ENCODE measurements around the gene RIMBP2.
"Not testable (repeated sequence)": the region's sequence is repeated elsewhere in the genome, so short reads cannot be mapped to it uniquely, and the experiment has no call there.

RIMBP2 gene

DNA sequence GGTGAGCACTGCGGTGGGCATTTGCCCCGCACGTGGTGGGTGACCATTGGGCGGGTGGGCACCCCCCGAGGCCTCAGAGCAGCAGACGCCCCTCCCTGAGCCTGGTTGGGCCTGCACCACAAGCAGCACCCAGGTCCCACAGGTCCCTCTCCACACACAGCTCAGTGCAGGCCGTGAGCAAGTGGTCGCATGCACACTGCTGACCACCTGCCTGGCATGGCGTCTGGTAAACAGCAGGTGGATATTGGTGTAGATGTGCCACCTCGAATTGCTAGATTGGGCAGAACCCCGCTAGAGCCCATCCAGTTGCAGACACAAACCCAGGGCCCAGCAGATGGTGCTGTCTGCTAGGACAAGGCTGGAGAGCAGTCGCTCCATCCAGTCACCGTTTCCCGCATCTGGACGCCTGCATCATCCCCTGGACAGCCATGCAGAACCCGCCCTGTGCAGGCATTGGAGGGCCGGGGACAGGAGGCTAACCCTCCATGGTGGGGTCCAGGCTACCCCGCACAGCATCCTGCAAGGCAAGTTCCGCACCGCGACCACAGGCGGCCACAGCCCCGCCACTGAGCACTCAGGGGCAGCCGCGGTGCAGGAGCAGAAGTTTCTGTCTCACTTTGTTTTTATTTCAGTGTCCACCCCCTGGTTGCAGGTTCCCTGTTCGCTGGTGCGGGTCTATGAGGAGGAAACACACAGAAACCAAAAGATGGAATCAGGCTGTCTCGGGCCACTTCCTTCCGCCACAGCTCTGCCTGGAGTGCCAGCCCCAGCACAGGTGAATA lies 45.6 kb upstream of the RIMBP2 start:
- TF ChIP-seq, protein P1, sequence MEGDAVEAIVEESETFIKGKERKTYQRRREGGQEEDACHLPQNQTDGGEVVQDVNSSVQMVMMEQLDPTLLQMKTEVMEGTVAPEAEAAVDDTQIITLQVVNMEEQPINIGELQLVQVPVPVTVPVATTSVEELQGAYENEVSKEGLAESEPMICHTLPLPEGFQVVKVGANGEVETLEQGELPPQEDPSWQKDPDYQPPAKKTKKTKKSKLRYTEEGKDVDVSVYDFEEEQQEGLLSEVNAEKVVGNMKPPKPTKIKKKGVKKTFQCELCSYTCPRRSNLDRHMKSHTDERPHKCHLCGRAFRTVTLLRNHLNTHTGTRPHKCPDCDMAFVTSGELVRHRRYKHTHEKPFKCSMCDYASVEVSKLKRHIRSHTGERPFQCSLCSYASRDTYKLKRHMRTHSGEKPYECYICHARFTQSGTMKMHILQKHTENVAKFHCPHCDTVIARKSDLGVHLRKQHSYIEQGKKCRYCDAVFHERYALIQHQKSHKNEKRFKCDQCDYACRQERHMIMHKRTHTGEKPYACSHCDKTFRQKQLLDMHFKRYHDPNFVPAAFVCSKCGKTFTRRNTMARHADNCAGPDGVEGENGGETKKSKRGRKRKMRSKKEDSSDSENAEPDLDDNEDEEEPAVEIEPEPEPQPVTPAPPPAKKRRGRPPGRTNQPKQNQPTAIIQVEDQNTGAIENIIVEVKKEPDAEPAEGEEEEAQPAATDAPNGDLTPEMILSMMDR (IDR thresholded peaks at IDR 0.05; ENCODE audit: low read depth, low read length): peak; percentile 56
- no peak for DNase-seq (ENCODE audit: extremely low read depth, low read depth)

DNA sequence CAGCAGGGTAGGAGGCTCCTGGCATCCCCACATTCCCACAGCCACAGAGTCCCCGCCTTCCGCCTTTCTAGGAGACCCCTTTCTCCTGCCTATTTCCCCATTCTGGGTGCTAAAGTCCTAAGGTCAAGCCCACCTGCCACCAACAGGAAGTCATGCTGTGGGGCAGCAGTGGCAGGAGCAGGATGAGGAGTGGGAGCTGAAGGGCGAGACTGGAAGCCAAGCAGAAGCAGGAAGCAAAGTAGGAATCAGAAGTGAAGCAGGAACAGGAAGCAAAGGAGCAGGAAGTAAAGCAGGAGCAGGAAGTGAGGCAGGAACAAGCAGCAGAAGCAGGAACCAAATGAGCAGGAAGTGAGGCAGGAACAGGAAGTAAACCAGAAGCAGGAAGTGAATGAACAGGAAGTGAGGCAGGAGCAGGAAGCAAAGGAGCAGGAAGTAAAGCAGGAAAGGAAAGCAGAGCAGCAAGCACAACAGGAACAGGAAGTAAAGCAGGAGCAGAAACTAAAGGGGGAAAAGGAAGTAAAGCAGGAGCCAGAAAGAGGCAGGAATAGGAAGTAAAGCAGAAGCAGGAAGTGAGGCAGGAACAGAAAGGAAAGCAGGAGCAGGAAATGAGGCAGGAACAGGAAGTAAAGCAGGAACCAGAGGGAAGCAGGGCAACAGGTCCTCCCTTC lies 38.3 kb upstream of the RIMBP2 start:
- TF ChIP-seq, protein P1 (IDR thresholded peaks at IDR 0.05; ENCODE audit: low read depth, low read length): no peak
- no peak for DNase-seq (ENCODE audit: extremely low read depth, low read depth)

- no peak for DNase-seq (ENCODE audit: extremely low read depth, low read depth)
- TF ChIP-seq, protein P1 (IDR thresholded peaks at IDR 0.05; ENCODE audit: low read depth, low read length): no peak
Measured at GRCh38 chr12:130752692-130753230, 36.7 kb upstream of the RIMBP2 start.

DNA sequence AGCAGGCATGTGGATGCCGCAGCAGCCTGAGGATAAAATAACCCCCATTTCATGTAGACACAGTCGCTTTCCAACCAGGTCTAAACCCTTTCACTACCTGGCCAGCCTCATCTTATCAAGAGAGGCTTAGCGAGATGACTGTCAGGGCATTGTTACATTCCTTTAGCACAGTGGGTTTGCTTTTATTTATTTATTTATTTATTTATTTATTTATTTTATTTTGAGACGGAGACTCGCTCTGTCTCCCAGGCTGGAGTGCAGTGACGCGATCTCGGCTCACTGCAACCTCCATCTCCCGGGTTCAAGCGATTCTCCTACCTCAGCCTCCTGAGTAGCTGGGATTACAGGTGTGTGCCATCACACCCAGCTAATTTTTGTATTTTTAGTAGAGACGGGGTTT lies 35.9 kb upstream of the RIMBP2 start:
- DNase-seq (ENCODE audit: extremely low read depth, low read depth): not testable (repeated sequence)

- no peak for DNase-seq (ENCODE audit: extremely low read depth, low read depth)
- TF ChIP-seq, protein P1 (IDR thresholded peaks at IDR 0.05; ENCODE audit: low read depth, low read length): no peak
Measured at GRCh38 chr12:130748786-130749185, 32.7 kb upstream of the RIMBP2 start.

- TF ChIP-seq, protein P1 (IDR thresholded peaks at IDR 0.05; ENCODE audit: low read depth, low read length): peak; percentile 91
- DNase-seq (ENCODE audit: extremely low read depth, low read depth): peak; percentile 15
Measured at GRCh38 chr12:130747867-130748740, 32.0 kb upstream of the RIMBP2 start.

GRCh38 chr12:130746546-130746945 lies 30.4 kb upstream of the RIMBP2 start:
- no peak for DNase-seq (ENCODE audit: extremely low read depth, low read depth)
- TF ChIP-seq, protein P1 (IDR thresholded peaks at IDR 0.05; ENCODE audit: low read depth, low read length): no peak
